Measurements from ENCODE around the gene MAP3K7CL.

The MAP3K7CL gene

DNA sequence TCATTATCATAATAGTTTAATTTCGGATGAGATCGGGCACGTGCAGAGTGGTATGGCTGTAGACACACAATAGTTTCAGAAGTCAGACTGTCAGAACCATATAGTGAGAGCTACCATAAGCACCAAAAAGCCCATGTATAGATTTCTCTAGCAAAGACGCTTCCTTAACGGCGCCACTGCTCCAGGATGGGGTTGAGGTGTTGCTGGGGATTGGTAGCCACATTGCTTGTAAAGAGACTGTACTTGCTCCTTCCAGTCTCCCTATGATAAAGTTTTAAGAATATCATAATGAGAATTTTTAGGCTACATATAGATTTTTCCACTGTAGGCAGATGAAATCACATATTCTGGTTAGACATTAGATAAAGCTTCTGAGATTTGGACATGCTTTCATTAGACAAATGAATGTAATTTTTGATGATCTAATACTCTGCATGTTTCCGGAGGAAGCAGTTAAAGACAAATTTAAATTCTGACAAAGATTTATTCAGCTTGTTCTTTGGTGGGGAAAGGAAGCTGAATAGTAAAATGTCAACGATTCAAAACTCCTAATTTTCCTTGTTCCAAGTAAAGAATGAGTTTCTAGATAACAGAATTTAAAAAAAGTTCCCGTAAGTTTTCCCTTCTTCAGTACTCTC lies 77.7 kb downstream of the MAP3K7CL start:
- no peaks in the 10 kb centered on the region for H3K79me1 ChIP-seq (replicated peaks; ENCODE audit: low read length, poor library complexity, severe bottlenecking)
- WGBS, result 67% methylated on average over 7 of the region's 9 CpGs

DNA sequence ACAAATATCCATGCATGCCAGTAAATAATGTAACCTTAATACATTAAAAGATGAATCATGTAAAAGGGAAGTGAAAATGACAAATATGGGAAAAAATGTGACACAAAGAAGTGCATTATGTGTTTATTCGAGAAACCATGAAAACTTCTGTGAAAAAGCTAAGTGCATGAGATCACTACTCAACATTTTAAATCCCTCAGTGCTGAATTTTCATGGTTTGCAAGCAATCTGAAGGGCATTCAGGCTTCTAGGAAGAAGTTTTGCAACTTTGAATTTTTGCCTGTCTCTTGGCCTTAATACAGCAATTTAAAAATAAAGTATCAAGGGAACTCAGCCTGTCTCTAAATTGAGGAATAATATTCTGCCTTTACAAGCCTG lies 78.2 kb downstream of the MAP3K7CL start:
- H2BK12ac ChIP-seq (ENCODE audit: low read length in 2 of 2), result no peak overlapping the region
- no peak overlapping the region for H4K8ac ChIP-seq (ENCODE audit: low read length)
- no peak overlapping the region for H3K4me2 ChIP-seq (ENCODE audit: low read length, poor library complexity, severe bottlenecking)
- 0% methylated on average over 1 of the region's 1 CpG for WGBS
- H3K4me3 ChIP-seq (ENCODE audit: insufficient read depth in 1 of 2, low read depth in 1 of 2, low read length in 2 of 2), result peak overlapping the region in 1 of 2 experiments; percentile 24
- H2AFZ ChIP-seq (ENCODE audit: low read depth, low read length), result no peak overlapping the region
- H2AK5ac ChIP-seq (ENCODE audit: low read length, severe bottlenecking), result no peak overlapping the region
- H3K4me1 ChIP-seq (ENCODE audit: control insufficient read depth, insufficient read depth, low read depth, low read length), result peaks cover 2% of the 10 kb centered on the region
- no peak overlapping the region for H2BK5ac ChIP-seq (ENCODE audit: low read depth, low read length, poor library complexity, severe bottlenecking)
- no peaks in the 10 kb centered on the region for H3K36me3 ChIP-seq (ENCODE audit: control insufficient read depth in 1 of 2, insufficient read depth in 2 of 2, low read depth in 1 of 2, low read length in 2 of 2)
- H3K79me1 ChIP-seq (replicated peaks; ENCODE audit: low read length, poor library complexity, severe bottlenecking), result no peaks in the 10 kb centered on the region
- H4K91ac ChIP-seq (ENCODE audit: low read length), result no peak overlapping the region
- H2BK15ac ChIP-seq (ENCODE audit: low read depth, poor library complexity, severe bottlenecking), result no peak overlapping the region
- no peak overlapping the region for H3K23ac ChIP-seq (ENCODE audit: low read length in 2 of 2)
- no peak overlapping the region for H2BK120ac ChIP-seq (ENCODE audit: low read depth, low read length)
- no peaks in the 10 kb centered on the region for H3K27me3 ChIP-seq (ENCODE audit: control insufficient read depth in 1 of 2, insufficient read depth in 1 of 2, low read length in 2 of 2)
- H3K9me3 ChIP-seq (ENCODE audit: control insufficient read depth, low read length), result no peaks in the 10 kb centered on the region
- H3K9ac ChIP-seq (ENCODE audit: low read length), result peak overlapping the region; percentile 74
- DNase-seq, result peak; percentile 83
- no peak overlapping the region for H3K18ac ChIP-seq (ENCODE audit: low read depth in 1 of 2, low read length in 2 of 2)
- H3K14ac ChIP-seq (ENCODE audit: low read length in 2 of 2), result no peak overlapping the region
- no peak overlapping the region for H3K4ac ChIP-seq (ENCODE audit: low read depth in 1 of 2, low read length in 2 of 2)
- peak overlapping the region; percentile 74 for H3K27ac ChIP-seq (ENCODE audit: low read length, poor library complexity, severe bottlenecking)

More for the DNA sequence above, 77.7 kb downstream of the MAP3K7CL start:
- Histone ChIP-seq H3K23ac (ENCODE audit: low read length in 2 of 2) (no peak overlapping the region), H4K8ac (ENCODE audit: low read length) (no peak overlapping the region), H3K9me3 (ENCODE audit: control insufficient read depth, low read length) (no peaks in the 10 kb centered on the region), H2BK12ac (ENCODE audit: low read length in 2 of 2) (no peak overlapping the region), H3K18ac (ENCODE audit: low read depth in 1 of 2, low read length in 2 of 2) (no peak overlapping the region), H2BK15ac (ENCODE audit: low read depth, poor library complexity, severe bottlenecking) (no peak overlapping the region), H4K91ac (ENCODE audit: low read length) (no peak overlapping the region), H3K27me3 (ENCODE audit: control insufficient read depth in 1 of 2, insufficient read depth in 1 of 2, low read length in 2 of 2) (no peaks in the 10 kb centered on the region), H2AK5ac (ENCODE audit: low read length, severe bottlenecking) (no peak overlapping the region), H3K4me3 (ENCODE audit: insufficient read depth in 1 of 2, low read depth in 1 of 2, low read length in 2 of 2) (peak overlapping the region in 1 of 2 experiments; percentile 24), H2BK5ac (ENCODE audit: low read depth, low read length, poor library complexity, severe bottlenecking) (no peak overlapping the region), H2BK120ac (ENCODE audit: low read depth, low read length) (peak overlapping the region; percentile 64), H3K36me3 (ENCODE audit: control insufficient read depth in 1 of 2, insufficient read depth in 2 of 2, low read depth in 1 of 2, low read length in 2 of 2) (no peaks in the 10 kb centered on the region), H2AFZ (ENCODE audit: low read depth, low read length) (no peak overlapping the region), H3K27ac (ENCODE audit: low read length, poor library complexity, severe bottlenecking) (peak overlapping the region; percentile 74), H3K9ac (ENCODE audit: low read length) (peak overlapping the region; percentile 74), H3K4me2 (ENCODE audit: low read length, poor library complexity, severe bottlenecking) (no peak overlapping the region), H3K4ac (ENCODE audit: low read depth in 1 of 2, low read length in 2 of 2) (no peak overlapping the region), H3K4me1 (ENCODE audit: control insufficient read depth, insufficient read depth, low read depth, low read length) (peaks cover 2% of the 10 kb centered on the region), H3K14ac (ENCODE audit: low read length in 2 of 2) (no peak overlapping the region)
- DNase-seq, result no peak

DNA sequence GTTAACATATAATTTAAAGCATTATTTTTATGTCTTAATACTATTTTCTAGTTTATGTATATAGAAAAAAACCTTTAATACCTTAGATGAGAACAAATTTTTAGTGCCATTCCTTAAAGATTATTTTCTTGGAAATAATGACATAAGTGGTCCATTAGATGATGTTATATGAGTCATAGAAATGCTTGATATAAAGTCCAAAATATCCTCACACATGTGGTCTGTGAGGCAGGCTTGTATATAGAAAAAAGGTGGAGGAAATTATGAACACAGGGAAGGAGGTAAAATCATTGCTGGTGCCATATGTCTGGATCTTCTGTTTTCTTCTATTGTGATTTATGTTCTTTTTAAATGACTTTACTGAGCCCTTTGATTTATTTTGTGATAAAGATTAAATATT lies 79.3 kb downstream of the MAP3K7CL start:
- Histone ChIP-seq H3K4me1 (ENCODE audit: control insufficient read depth, insufficient read depth, low read depth, low read length) (peaks cover 2% of the 10 kb centered on the region), H2BK120ac (ENCODE audit: low read depth, low read length) (no peak overlapping the region), H3K27ac (ENCODE audit: low read length, poor library complexity, severe bottlenecking) (no peak overlapping the region), H3K23ac (ENCODE audit: low read length in 2 of 2) (no peak overlapping the region), H4K91ac (ENCODE audit: low read length) (no peak overlapping the region), H2AK5ac (ENCODE audit: low read length, severe bottlenecking) (no peak overlapping the region), H3K27me3 (ENCODE audit: control insufficient read depth in 1 of 2, insufficient read depth in 1 of 2, low read length in 2 of 2) (no peaks in the 10 kb centered on the region), H3K9ac (ENCODE audit: low read length) (no peak overlapping the region), H3K9me3 (ENCODE audit: control insufficient read depth, low read length) (no peaks in the 10 kb centered on the region), H3K18ac (ENCODE audit: low read depth in 1 of 2, low read length in 2 of 2) (no peak overlapping the region), H2AFZ (ENCODE audit: low read depth, low read length) (no peak overlapping the region), H3K4me3 (ENCODE audit: insufficient read depth in 1 of 2, low read depth in 1 of 2, low read length in 2 of 2) (no peak overlapping the region), H3K79me1 (replicated peaks; ENCODE audit: low read length, poor library complexity, severe bottlenecking) (no peaks in the 10 kb centered on the region), H4K8ac (ENCODE audit: low read length) (no peak overlapping the region), H3K14ac (ENCODE audit: low read length in 2 of 2) (no peak overlapping the region), H2BK12ac (ENCODE audit: low read length in 2 of 2) (no peak overlapping the region), H2BK15ac (ENCODE audit: low read depth, poor library complexity, severe bottlenecking) (no peak overlapping the region), H2BK5ac (ENCODE audit: low read depth, low read length, poor library complexity, severe bottlenecking) (no peak overlapping the region), H3K4ac (ENCODE audit: low read depth in 1 of 2, low read length in 2 of 2) (no peak overlapping the region), H3K4me2 (ENCODE audit: low read length, poor library complexity, severe bottlenecking) (no peak overlapping the region), H3K36me3 (ENCODE audit: control insufficient read depth in 1 of 2, insufficient read depth in 2 of 2, low read depth in 1 of 2, low read length in 2 of 2) (no peaks in the 10 kb centered on the region)
- DNase-seq, result no peak

DNA sequence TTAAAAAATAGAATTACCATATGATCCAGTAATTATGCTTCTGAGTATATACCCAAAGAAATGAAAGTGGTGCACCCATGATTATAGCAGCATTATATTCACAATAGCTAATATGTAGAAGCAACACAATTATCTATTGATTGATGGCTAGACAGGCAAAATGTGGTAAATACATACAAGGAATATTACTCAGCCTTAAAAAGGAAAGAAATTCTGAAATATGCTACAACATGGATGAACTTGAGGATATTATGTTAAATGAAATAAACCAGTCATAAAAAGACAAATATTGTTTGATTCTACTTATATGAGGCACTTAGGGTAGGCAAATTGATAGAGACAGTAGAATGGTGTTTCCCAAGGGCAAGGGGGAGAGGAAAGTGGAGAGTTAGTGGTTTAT lies 80.8 kb downstream of the MAP3K7CL start:
- Histone ChIP-seq H3K14ac (ENCODE audit: low read length in 2 of 2) (no peak overlapping the region), H3K4me2 (ENCODE audit: low read length, poor library complexity, severe bottlenecking) (no peak overlapping the region), H3K9ac (ENCODE audit: low read length) (no peak overlapping the region), H3K9me3 (ENCODE audit: control insufficient read depth, low read length) (no peaks in the 10 kb centered on the region), H3K79me1 (replicated peaks; ENCODE audit: low read length, poor library complexity, severe bottlenecking) (no peaks in the 10 kb centered on the region), H3K4ac (ENCODE audit: low read depth in 1 of 2, low read length in 2 of 2) (no peak overlapping the region), H2AK5ac (ENCODE audit: low read length, severe bottlenecking) (no peak overlapping the region), H2BK120ac (ENCODE audit: low read depth, low read length) (no peak overlapping the region), H4K8ac (ENCODE audit: low read length) (no peak overlapping the region), H3K27ac (ENCODE audit: low read length, poor library complexity, severe bottlenecking) (no peak overlapping the region), H2BK5ac (ENCODE audit: low read depth, low read length, poor library complexity, severe bottlenecking) (no peak overlapping the region), H3K36me3 (ENCODE audit: control insufficient read depth in 1 of 2, insufficient read depth in 2 of 2, low read depth in 1 of 2, low read length in 2 of 2) (no peaks in the 10 kb centered on the region), H4K91ac (ENCODE audit: low read length) (no peak overlapping the region), H3K18ac (ENCODE audit: low read depth in 1 of 2, low read length in 2 of 2) (no peak overlapping the region), H3K4me3 (ENCODE audit: insufficient read depth in 1 of 2, low read depth in 1 of 2, low read length in 2 of 2) (no peak overlapping the region), H3K23ac (ENCODE audit: low read length in 2 of 2) (no peak overlapping the region), H2BK12ac (ENCODE audit: low read length in 2 of 2) (no peak overlapping the region), H2AFZ (ENCODE audit: low read depth, low read length) (no peak overlapping the region), H3K27me3 (ENCODE audit: control insufficient read depth in 1 of 2, insufficient read depth in 1 of 2, low read length in 2 of 2) (no peaks in the 10 kb centered on the region), H3K4me1 (ENCODE audit: control insufficient read depth, insufficient read depth, low read depth, low read length) (peaks cover 2% of the 10 kb centered on the region), H2BK15ac (ENCODE audit: low read depth, poor library complexity, severe bottlenecking) (no peak overlapping the region)
- DNase-seq, result no peak

All from mesenchymal stem cell (in vitro differentiated cells and primary cell).